GM19025 (cell line): ENCODE measurements around the gene EIF4E1B.
"Not testable (repeated sequence)": the region's sequence is repeated elsewhere in the genome, so short reads cannot be mapped to it uniquely, and the experiment has no call there.

Source experiments
- ATAC-seq: cut with Tn5 transposase; IDR thresholded peaks from one replicate; pipeline ENCODE4 v1.9.1; 2021; ENCODE audit warnings: mild to moderate bottlenecking, low read depth, moderate library complexity; ENCODE audit not compliant: unreplicated experiment

Gene EIF4E1B

GRCh38 chr5:176629853-176630680 is at the start of gene EIF4E1B, which contains the start of gene SNCB:
EIF4E1B (plus strand) TSS chr5:176630675; CDS start chr5:176642788, 12,113 bp downstream.
SNCB (minus strand) TSS chr5:176630534; CDS start chr5:176629654, 880 bp downstream.
- no peak for ATAC-seq

- no peak for ATAC-seq
These were observed 49.1 kb upstream of the EIF4E1B start for GRCh38 chr5:176581361-176581760.

DNA sequence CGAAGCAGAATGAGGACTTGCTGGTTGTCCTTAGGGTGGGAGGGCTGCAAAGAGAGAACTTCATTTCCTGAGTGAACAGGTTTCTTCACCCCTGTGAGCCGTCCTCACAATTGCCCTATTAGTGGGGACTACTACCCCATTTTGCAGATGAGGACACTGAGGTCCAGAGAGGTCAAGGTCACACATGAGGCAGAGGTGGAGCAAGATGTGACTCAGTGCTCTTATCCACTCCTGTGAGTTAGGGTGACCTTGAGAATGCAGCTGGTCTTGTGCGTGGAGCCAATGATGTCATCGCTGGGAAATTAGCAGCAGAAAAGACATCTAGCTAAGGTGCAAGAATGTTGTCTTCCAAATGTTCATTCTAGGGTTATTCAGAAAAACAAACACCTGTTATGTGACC is 47.4 kb upstream of the EIF4E1B start:
- ATAC-seq, result no peak

GRCh38 chr5:176587398-176587797 is 43.1 kb upstream of the EIF4E1B start:
- no peak for ATAC-seq

DNA sequence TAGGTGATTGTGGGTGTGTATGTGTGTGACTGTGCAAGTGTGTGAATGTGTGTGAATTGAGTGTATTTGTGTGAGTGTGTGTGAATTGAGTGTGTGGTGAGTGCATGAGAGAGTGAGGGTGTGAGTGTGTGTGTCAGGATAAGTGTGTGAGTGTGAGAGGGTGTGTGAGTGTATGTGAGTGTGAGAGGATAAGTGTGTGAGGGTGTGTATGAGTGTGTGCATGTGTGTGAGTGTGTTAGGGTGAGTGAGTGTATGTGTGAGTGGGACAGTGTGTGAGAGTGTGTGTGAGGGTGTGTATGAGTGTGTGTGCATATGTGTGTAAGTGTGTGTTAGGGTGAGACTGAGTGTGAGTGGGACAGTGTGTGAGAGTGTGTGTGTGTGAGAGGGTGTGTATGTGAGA is 42.2 kb upstream of the EIF4E1B start:
- no peak for ATAC-seq

GRCh38 chr5:176589039-176589769 is 41.3 kb upstream of the EIF4E1B start:
- ATAC-seq, result no peak

DNA sequence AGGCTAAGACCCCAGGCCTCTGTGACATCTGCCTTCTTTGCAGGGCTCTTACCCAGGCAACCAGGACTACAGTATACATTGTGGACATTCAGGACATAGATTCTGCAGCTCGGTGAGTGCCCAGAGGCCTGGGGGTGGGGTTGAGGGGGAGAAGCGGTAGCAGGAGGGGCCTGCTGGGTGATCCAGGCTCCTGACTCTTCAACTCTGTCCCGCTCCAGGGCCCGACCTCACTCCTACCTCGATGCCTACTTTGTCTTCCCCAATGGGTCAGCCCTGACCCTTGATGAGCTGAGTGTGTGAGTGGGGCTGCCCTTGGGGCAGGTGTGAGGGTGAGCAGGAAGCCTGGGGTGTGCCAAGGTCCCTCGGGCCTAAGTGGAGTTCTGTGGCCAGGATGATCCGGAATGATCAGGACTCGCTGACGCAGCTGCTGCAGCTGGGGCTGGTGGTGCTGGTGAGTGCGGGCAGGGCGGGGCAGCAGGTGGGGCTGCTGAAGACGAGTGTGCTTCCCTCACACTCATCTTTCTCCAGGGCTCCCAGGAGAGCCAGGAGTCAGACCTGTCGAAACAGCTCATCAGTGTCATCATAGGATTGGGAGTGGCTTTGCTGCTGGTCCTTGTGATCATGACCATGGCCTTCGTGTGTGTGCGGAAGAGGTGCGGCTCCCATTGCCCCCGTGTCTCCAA is 40.3 kb upstream of the EIF4E1B start:
- ATAC-seq, result no peak

GRCh38 chr5:176591667-176592066 is 38.8 kb upstream of the EIF4E1B start:
- ATAC-seq, result not testable (repeated sequence)

DNA sequence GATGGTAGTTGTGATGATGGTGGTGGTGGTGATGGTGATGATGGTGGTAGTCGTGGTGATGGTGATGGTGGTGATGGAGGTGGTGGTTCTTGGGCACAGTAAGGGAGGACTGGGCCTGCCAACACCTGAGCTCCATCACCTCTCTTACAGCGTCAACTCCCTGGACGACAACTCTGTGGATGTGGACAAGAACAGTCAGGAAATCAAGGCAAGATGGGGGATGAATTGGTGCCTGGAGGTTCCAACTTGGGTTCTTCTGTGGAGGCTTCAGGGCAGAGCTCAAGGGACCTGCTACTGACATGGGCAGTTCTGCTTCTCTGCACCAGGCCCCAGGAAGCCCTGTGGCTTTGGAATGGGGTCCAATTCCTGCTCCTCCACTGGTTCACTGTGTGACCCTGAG is 37.9 kb upstream of the EIF4E1B start:
- no peak for ATAC-seq

DNA sequence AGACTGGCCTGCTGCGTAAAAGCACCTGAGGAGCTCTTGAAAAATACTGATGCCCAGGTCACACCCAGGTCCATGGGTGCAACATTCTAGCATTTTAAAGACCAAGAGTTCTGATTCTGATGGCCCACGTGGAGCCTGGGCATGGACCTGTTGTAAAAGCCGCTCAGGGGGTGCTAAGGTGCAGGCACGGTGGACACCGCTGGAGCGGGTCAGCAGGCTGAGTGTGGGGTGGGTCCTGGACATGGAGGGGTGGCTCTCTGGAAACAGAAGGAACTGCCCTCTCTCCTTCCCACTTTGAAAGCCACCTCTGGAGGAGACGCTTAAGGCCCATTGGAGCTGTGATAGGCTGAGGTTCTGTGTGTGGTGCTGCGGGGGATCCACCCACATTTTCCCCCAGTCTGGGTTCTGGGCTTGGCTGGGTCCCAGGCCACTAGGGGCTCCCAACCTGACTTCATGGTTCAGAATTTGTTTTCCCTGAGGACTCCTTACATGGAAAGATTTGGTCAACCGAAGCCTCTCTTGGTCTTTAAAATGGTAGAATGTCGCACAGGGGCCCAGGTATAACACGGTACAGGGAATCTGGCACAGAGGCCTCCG is 37.1 kb upstream of the EIF4E1B start:
- no peak for ATAC-seq

- no peak for ATAC-seq
These were observed 35.9 kb upstream of the EIF4E1B start for GRCh38 chr5:176594554-176594953.

GRCh38 chr5:176595386-176595943 is 35.0 kb upstream of the EIF4E1B start:
- no peak for ATAC-seq

- ATAC-seq, result no peak
These were observed 34.3 kb upstream of the EIF4E1B start for GRCh38 chr5:176596069-176596644.

GRCh38 chr5:176596689-176597416 is 33.6 kb upstream of the EIF4E1B start:
- ATAC-seq, result peak; percentile 62

DNA sequence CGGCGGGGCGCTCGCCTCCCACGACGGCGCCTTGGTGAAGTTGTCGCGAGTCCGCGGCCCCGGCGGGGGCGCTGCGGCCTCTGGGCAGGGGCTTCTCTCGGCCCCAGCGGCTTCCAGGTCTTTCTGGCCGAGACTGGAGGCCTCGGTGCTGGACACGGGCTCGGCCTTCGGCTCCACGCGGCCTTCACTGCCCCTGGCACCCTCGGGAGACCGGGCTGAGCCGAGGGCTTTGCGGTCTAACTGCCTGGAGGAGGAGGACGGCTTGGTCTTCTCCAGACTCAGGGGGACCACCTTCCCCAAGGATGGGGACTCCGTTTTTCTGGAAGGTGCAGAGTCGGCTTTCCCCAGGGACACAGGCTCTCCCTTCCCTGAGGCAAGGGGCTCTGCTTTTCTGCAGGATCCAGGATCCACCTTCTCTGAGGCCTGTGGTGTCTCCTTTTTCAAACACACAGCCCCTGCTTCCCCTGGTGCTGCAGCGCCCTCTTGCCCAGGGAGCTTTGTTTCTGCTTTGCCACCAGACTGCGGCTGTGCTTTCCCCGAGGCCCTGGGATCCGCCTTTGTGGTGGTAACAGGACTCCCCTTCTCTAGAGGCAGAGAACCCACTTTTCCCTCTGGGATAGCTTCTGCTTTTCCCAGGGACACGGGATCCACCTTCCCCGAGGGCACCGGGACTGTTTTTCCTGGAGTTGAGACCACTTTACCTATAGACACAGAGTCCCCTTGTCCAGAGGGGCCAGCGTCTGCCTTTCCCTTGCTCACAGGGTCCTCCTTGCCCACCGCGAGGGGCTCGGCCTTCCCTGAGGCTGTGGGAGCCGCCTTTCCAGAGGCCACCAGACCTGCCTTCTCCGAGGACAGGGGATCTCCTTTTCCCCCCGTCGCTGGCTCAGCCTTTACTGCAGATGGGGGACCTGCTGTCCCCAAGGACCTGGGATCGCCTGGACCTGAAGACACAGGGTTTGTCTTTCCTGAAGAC is 32.8 kb upstream of the EIF4E1B start:
- no peak for ATAC-seq

GRCh38 chr5:176599749-176600430 is 30.6 kb upstream of the EIF4E1B start:
- not testable (repeated sequence) for ATAC-seq

DNA sequence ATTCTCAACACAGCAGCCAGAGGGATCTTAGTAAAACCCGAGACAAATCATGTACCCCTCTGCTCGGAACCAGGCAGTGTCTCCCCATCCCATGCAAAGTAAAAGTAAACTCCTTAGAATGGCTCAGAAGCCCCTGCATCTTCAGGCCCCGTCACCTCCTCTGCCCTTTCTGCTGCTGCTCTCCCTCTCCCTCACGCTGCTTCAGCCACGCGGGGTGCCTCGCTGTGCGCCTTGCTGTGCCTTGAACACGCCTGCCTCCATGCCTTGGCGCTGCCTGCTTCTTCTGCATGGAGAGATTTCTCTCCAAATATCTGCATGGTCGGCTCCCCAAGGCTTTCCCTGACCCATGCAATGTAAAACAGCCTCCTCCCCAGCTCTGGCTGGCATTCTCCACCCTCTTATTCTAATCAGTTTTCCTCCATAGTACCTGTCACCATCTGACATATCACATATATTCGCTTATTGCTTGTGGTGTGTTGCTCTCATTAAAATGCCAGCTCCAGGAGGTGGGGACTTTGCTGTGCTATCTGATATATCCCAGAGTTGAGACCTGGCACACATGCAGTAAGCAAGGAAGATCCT is 28.5 kb upstream of the EIF4E1B start:
- no peak for ATAC-seq
